ENCODE data around the gene AIRE. TPM values are rescaled to one million over a fixed set of nuclear protein-coding genes. Genes with fewer than 3 reads are reported as not detected.

The AIRE gene
- total RNA-seq, 1 experiment from 2014 or later, result 0.09 TPM

- TF ChIP-seq ZNF396 (CRISPR knock-in tag; IDR thresholded peaks at IDR 0.05; ENCODE audit: borderline replicate concordance), result no peak
- no peak for TF ChIP-seq EMX1 (CRISPR knock-in tag; IDR thresholded peaks at IDR 0.05)
Measured at GRCh38 chr21:44296916-44297315, 11.2 kb downstream of the AIRE start (continued).

GRCh38 chr21:44297525-44298290 is 12.0 kb downstream of the AIRE start:
- ChIA-PET POLR2A (interaction anchor here (0.6 kb wide), 1 partner anchor 27 kb away, joined by 4 read pairs; no protein-coding TSS in a partner anchor), CTCF (interaction anchor here (0.7 to 2.7 kb wide), 24 partner anchors 10 to 569 kb away, joined by 3 to 22 read pairs (median 5); partner anchors contain the start of genes DNMT3L and LRRC3)
- TF ChIP-seq FOXK1 (CRISPR knock-in tag; IDR thresholded peaks at IDR 0.05) (peak; percentile 76; the same call in 1 of the 2 replicates), JUN (CRISPR knock-in tag; IDR thresholded peaks at IDR 0.05) (no peak), CTCF (IDR thresholded peaks at IDR 0.05) (peak; percentile 51), CREB1 (CRISPR knock-in tag; IDR thresholded peaks at IDR 0.05) (no peak), SP1 (CRISPR knock-in tag; conservative IDR thresholded peaks at IDR 0.05) (peak; percentile 31; the same call in 1 of the 2 replicates)
- peak; percentile 63 for ATAC-seq
- DNase-seq (ENCODE audit: low spot score), result peak; percentile 88
- Mint-ChIP-seq H3K27ac (no peak overlapping the region), H3K36me3 (no peaks in the 10 kb centered on the region), H3K4me1 (peaks cover 20% of the 10 kb centered on the region), H3K27me3 (ENCODE audit: low read depth) (peaks cover 11% of the 10 kb centered on the region), H3K4me3 (no peak overlapping the region), H3K9me3 (no peaks in the 10 kb centered on the region)

- Mint-ChIP-seq H3K27ac (no peak overlapping the region), H3K4me1 (peaks cover 23% of the 10 kb centered on the region)
Measured at GRCh38 chr21:44298301-44298700, 12.6 kb downstream of the AIRE start.

GRCh38 chr21:44299085-44299457 is 13.4 kb downstream of the AIRE start:
- ATAC-seq (no peak), DNase-seq (ENCODE audit: low spot score) (no peak)
- ChIA-PET CTCF (interaction anchor here (0.5 to 2.7 kb wide), 4 partner anchors 12 to 457 kb away, joined by 3 to 22 read pairs (median 4); no protein-coding TSS in a partner anchor), POLR2A (no interaction called here)
- H3K36me3 Mint-ChIP-seq, result no peaks in the 10 kb centered on the region
- H3K4me3 Mint-ChIP-seq, result peak overlapping the region; percentile 80
- peaks cover 11% of the 10 kb centered on the region for H3K27me3 Mint-ChIP-seq (ENCODE audit: low read depth)
- peaks cover 28% of the 10 kb centered on the region for H3K4me1 Mint-ChIP-seq
- H3K9me3 Mint-ChIP-seq, result no peaks in the 10 kb centered on the region
- H3K27ac Mint-ChIP-seq, result peak overlapping the region; percentile 70
- TF ChIP-seq FOXJ3 (CRISPR knock-in tag; IDR thresholded peaks at IDR 0.05; ENCODE audit: borderline replicate concordance), result no peak
- no peak for TF ChIP-seq FOXP4 (CRISPR knock-in tag; IDR thresholded peaks at IDR 0.05)
- no peak for TF ChIP-seq TP53 (CRISPR knock-in tag; IDR thresholded peaks at IDR 0.05)
- no peak for TF ChIP-seq CBFB (CRISPR knock-in tag; IDR thresholded peaks at IDR 0.05; ENCODE audit: low read depth)
- no peak for TF ChIP-seq ETV6 (CRISPR knock-in tag; IDR thresholded peaks at IDR 0.05)
- no peak for TF ChIP-seq ZSCAN18 (CRISPR knock-in tag; IDR thresholded peaks at IDR 0.05)
- no peak for TF ChIP-seq MXD4 (CRISPR knock-in tag; IDR thresholded peaks at IDR 0.05; ENCODE audit: borderline replicate concordance)
- TF ChIP-seq PREB (CRISPR knock-in tag; IDR thresholded peaks at IDR 0.05; ENCODE audit: borderline replicate concordance), result no peak
- no peak for TF ChIP-seq ATF1 (CRISPR knock-in tag; IDR thresholded peaks at IDR 0.05)
- TF ChIP-seq ZNF121 (CRISPR knock-in tag; IDR thresholded peaks at IDR 0.05), result no peak
- no peak for TF ChIP-seq NFATC4 (CRISPR knock-in tag; IDR thresholded peaks at IDR 0.05)

More at GRCh38 chr21:44298301-44298700, 12.6 kb downstream of the AIRE start:
- ChIA-PET POLR2A (interaction anchor here (0.6 kb wide), 1 partner anchor 28 kb away, joined by 4 read pairs; no protein-coding TSS in a partner anchor), CTCF (interaction anchor here (0.7 to 2.7 kb wide), 23 partner anchors 9 to 570 kb away, joined by 3 to 22 read pairs (median 5); partner anchors contain the start of genes DNMT3L and LRRC3)
- TF ChIP-seq CBFB (CRISPR knock-in tag; IDR thresholded peaks at IDR 0.05; ENCODE audit: low read depth), result no peak
- no peak for TF ChIP-seq TP53 (CRISPR knock-in tag; IDR thresholded peaks at IDR 0.05)
- TF ChIP-seq ZBTB21 (CRISPR knock-in tag; IDR thresholded peaks at IDR 0.05; ENCODE audit: borderline replicate concordance), result no peak
- no peak for TF ChIP-seq SMAD4 (CRISPR knock-in tag; IDR thresholded peaks at IDR 0.05)
- no peak for TF ChIP-seq ZSCAN18 (CRISPR knock-in tag; IDR thresholded peaks at IDR 0.05)
- TF ChIP-seq TCF7 (CRISPR knock-in tag; IDR thresholded peaks at IDR 0.05; ENCODE audit: low read depth), result no peak
- TF ChIP-seq MXD4 (CRISPR knock-in tag; IDR thresholded peaks at IDR 0.05; ENCODE audit: borderline replicate concordance), result no peak
- no peaks in the 10 kb centered on the region for H3K36me3 Mint-ChIP-seq
- ATAC-seq, result no peak
- no peaks in the 10 kb centered on the region for H3K9me3 Mint-ChIP-seq
- H3K4me3 Mint-ChIP-seq, result no peak overlapping the region
- peaks cover 11% of the 10 kb centered on the region for H3K27me3 Mint-ChIP-seq (ENCODE audit: low read depth)
- no peak for DNase-seq (ENCODE audit: low spot score)
